Stimulated activated naive CD8-positive, alpha-beta T cell treated with anti-CD3 and anti-CD28 coated beads, Interleukin-15, amount 100 ng/mL, for 72 hours (primary cell): ENCODE measurements around the gene PPP1CB.

Source experiments
- ATAC-seq: fragments of 150-1000 bp; cut with Tn5 transposase; 2 replicates; pipeline ENCODE4 v1.10.0; 2021; ENCODE audit warnings: mild to moderate bottlenecking, moderate library complexity
- DNase-seq, 2 donors: peaks; one replicate each; pipeline ENCODE4 v3.0.0; 2021 to 2022
- H3K27ac Mint-ChIP-seq, 2 donors: one replicate each; pipeline ENCODE4 v1.8.0; 2022; ENCODE audit warnings: mild to moderate bottlenecking in 2 of 2, mixed read lengths in 2 of 2, moderate library complexity in 2 of 2
- H3K27me3 Mint-ChIP-seq: one replicate; pipeline ENCODE4 v1.8.0; 2022; ENCODE audit warnings: mixed read lengths
- H3K4me1 Mint-ChIP-seq: one replicate; pipeline ENCODE4 v1.8.0; 2022; ENCODE audit warnings: mild to moderate bottlenecking, mixed read lengths
- H3K4me3 Mint-ChIP-seq, 2 donors: one replicate each; pipeline ENCODE4 v1.8.0; 2022; ENCODE audit warnings: mild to moderate bottlenecking in 2 of 2, mixed read lengths in 2 of 2, moderate library complexity in 1 of 2
- H3K9me3 Mint-ChIP-seq, 2 donors: one replicate each; pipeline ENCODE4 v1.8.0; 2022; ENCODE audit warnings: mixed read lengths in 2 of 2

PPP1CB gene

GRCh38 chr2:28751252-28751955 is at the start of gene PPP1CB:
Gene PPP1CB (plus strand): TSS chr2:28751830. CDS start chr2:28752125, 295 bp downstream.
- H3K4me1 Mint-ChIP-seq, result peaks cover 54% of the 10 kb centered on the region
- no peaks in the 10 kb centered on the region for H3K9me3 Mint-ChIP-seq
- peak; percentile 97 to 98 for DNase-seq
- ATAC-seq, result peak; percentile 91
- H3K27ac Mint-ChIP-seq, result peak within 1 kb of the TSS; percentile 96 to 98
- H3K4me3 Mint-ChIP-seq, result peak within 1 kb of the TSS; percentile 93 to 94
- no peaks in the 10 kb centered on the region for H3K27me3 Mint-ChIP-seq

- no peak for DNase-seq
- no peaks in the 10 kb centered on the region for H3K27me3 Mint-ChIP-seq
- no peak overlapping the region for H3K27ac Mint-ChIP-seq
- no peaks in the 10 kb centered on the region for H3K4me1 Mint-ChIP-seq
- no peak overlapping the region for H3K4me3 Mint-ChIP-seq
- no peak for ATAC-seq
- peaks cover 10 to 34% of the 10 kb centered on the region in 2 donors for H3K9me3 Mint-ChIP-seq
Observed at GRCh38 chr2:28702415-28702861, 49.2 kb upstream of the PPP1CB start.

GRCh38 chr2:28702878-28703277 is 48.8 kb upstream of the PPP1CB start:
- peaks cover 10 to 34% of the 10 kb centered on the region in 2 donors for H3K9me3 Mint-ChIP-seq
- no peak for DNase-seq
- H3K4me1 Mint-ChIP-seq, result no peaks in the 10 kb centered on the region
- no peak overlapping the region for H3K27ac Mint-ChIP-seq
- no peaks in the 10 kb centered on the region for H3K27me3 Mint-ChIP-seq
- no peak for ATAC-seq
- no peak overlapping the region for H3K4me3 Mint-ChIP-seq

DNA sequence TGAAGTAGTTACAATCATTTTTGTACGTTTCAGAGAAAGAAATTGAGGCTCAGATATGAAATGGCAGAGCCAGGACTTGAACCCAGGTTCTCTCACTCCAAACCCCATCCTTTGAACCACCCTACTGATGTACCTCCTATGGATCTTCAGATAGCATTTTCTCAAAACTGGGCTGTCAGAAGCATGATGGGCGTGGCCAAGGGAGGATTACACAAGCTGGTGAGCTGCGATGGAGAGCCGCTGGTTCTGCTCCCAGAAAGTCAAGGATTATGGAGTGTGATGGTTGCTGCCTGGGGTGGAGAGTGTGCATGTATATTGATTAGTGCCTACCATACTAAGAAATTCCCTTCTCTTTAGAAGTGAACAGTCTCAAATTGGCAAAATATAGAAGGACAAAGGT is 47.0 kb upstream of the PPP1CB start:
- H3K27ac Mint-ChIP-seq, result peak overlapping the region in 1 of 2 donors; percentile 13
- ATAC-seq, result no peak
- H3K4me3 Mint-ChIP-seq, result no peak overlapping the region
- no peak for DNase-seq
- no peaks in the 10 kb centered on the region for H3K27me3 Mint-ChIP-seq
- no peaks in the 10 kb centered on the region for H3K4me1 Mint-ChIP-seq
- peaks cover 10 to 34% of the 10 kb centered on the region in 2 donors for H3K9me3 Mint-ChIP-seq

DNA sequence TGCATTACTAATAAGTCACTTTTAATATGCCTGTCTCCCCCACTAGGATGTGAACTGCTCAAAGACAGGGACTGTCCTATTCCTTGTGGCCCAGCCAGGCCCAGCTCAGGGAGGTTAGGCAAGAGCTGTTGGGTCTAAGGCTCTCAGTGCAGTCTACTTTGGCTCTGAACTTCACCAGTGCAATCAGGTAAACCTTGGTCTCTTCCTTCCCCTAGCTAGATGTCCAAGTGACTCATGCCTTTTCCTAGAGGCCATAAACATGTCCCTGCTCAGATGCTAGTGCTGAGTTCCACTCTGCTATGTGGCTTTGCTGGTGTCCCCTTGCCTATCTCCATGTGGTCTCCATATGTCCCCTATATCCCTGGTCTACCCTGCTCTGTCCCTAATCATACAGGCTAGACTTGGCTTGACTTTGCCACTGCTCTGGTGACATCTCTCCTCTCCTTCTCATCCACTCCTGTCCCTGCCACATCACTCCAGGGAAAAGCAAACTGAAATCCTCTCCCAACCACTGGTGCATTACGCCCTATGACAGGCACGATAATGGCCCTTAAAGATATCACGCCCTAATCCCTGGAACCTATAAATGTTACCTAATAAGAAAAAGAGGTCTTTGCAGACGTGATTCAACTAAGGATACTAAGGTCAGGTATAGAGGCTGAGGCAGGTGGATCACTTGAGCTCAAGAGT is 45.7 kb upstream of the PPP1CB start:
- no peak overlapping the region for H3K27ac Mint-ChIP-seq
- H3K4me3 Mint-ChIP-seq, result no peak overlapping the region
- H3K4me1 Mint-ChIP-seq, result no peaks in the 10 kb centered on the region

GRCh38 chr2:28707592-28707991 is 44.0 kb upstream of the PPP1CB start:
- no peak for DNase-seq
- no peak for ATAC-seq
- peaks cover 7% of the 10 kb centered on the region for H3K4me1 Mint-ChIP-seq
- H3K27me3 Mint-ChIP-seq, result no peaks in the 10 kb centered on the region
- H3K27ac Mint-ChIP-seq, result no peak overlapping the region
- H3K4me3 Mint-ChIP-seq, result no peak overlapping the region
- H3K9me3 Mint-ChIP-seq, result peaks cover 5 to 28% of the 10 kb centered on the region in 2 donors

More for the DNA sequence above, 45.7 kb upstream of the PPP1CB start:
- Mint-ChIP-seq H3K27me3 (no peaks in the 10 kb centered on the region), H3K9me3 (peaks cover 10 to 34% of the 10 kb centered on the region in 2 donors)
- DNase-seq (no peak), ATAC-seq (no peak)

GRCh38 chr2:28709101-28709500 is 42.5 kb upstream of the PPP1CB start:
- ATAC-seq, result no peak
- peaks cover 13% of the 10 kb centered on the region for H3K4me1 Mint-ChIP-seq
- no peaks in the 10 kb centered on the region for H3K27me3 Mint-ChIP-seq
- H3K27ac Mint-ChIP-seq, result peak overlapping the region in 1 of 2 donors; percentile 23
- DNase-seq, result no peak
- no peak overlapping the region for H3K4me3 Mint-ChIP-seq
- peaks cover 5 to 27% of the 10 kb centered on the region in 2 donors for H3K9me3 Mint-ChIP-seq

- H3K4me1 Mint-ChIP-seq, result peaks cover 16% of the 10 kb centered on the region
Observed at GRCh38 chr2:28710545-28710944, 41.1 kb upstream of the PPP1CB start.

GRCh38 chr2:28713577-28714298 is 37.9 kb upstream of the PPP1CB start:
- H3K27me3 Mint-ChIP-seq, result no peaks in the 10 kb centered on the region
- peak overlapping the region; percentile 96 to 98 for H3K27ac Mint-ChIP-seq
- H3K9me3 Mint-ChIP-seq, result no peaks in the 10 kb centered on the region
- H3K4me1 Mint-ChIP-seq, result peaks cover 33% of the 10 kb centered on the region
- H3K4me3 Mint-ChIP-seq, result peak overlapping the region; percentile 7 to 26
- DNase-seq, result no peak
- peak; percentile 76 for ATAC-seq

More at GRCh38 chr2:28710545-28710944, 41.1 kb upstream of the PPP1CB start:
- H3K27me3 Mint-ChIP-seq, result no peaks in the 10 kb centered on the region
- DNase-seq (no peak), ATAC-seq (no peak)
- H3K4me3 Mint-ChIP-seq, result no peak overlapping the region
- H3K9me3 Mint-ChIP-seq, result peaks cover 5 to 16% of the 10 kb centered on the region in 2 donors
- H3K27ac Mint-ChIP-seq, result no peak overlapping the region

DNA sequence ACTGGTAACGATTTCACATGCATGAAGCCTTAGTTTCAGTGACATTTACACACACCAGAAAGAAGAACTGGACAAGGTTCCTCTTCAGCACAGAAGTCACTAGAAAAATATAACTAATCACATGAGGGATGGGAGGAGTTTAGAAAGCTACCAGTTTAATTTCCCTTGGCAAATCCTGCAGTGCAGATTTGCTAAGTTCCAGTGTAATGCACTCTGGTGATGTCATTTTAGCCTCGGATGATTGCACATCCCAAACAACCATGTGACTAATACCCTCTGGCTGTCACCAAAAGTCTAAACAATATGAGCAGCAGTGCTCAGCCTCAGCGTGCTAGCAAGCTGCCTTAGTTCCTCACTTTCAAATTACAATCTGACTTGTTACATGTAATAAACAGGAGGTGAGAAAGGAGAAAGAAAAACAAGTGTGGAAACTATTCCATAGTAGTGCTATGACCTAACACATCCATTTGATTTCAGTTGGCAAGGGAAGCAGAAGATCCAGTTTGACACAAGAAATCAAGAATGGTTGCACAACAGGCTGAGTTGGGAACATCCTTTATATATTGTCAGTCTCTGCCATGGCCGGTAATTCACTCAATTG is 35.3 kb upstream of the PPP1CB start:
- no peak for ATAC-seq
- Mint-ChIP-seq H3K27me3 (no peaks in the 10 kb centered on the region), H3K4me1 (peaks cover 33% of the 10 kb centered on the region), H3K27ac (no peak overlapping the region), H3K9me3 (no peaks in the 10 kb centered on the region), H3K4me3 (no peak overlapping the region)
- DNase-seq, result no peak

GRCh38 chr2:28717339-28717758 is 34.3 kb upstream of the PPP1CB start:
- H3K9me3 Mint-ChIP-seq, result no peaks in the 10 kb centered on the region
- H3K4me3 Mint-ChIP-seq, result no peak overlapping the region
- peak overlapping the region in 1 of 2 donors; percentile 10 for H3K27ac Mint-ChIP-seq
- peaks cover 26% of the 10 kb centered on the region for H3K4me1 Mint-ChIP-seq
- DNase-seq, result no peak
- H3K27me3 Mint-ChIP-seq, result no peaks in the 10 kb centered on the region
- no peak for ATAC-seq

- Mint-ChIP-seq H3K4me1 (peaks cover 22% of the 10 kb centered on the region), H3K9me3 (no peaks in the 10 kb centered on the region), H3K27me3 (no peaks in the 10 kb centered on the region), H3K27ac (no peak overlapping the region), H3K4me3 (no peak overlapping the region)
- DNase-seq (no peak), ATAC-seq (no peak)
Observed at GRCh38 chr2:28720345-28720744, 31.3 kb upstream of the PPP1CB start.

- Mint-ChIP-seq H3K27me3 (no peaks in the 10 kb centered on the region), H3K27ac (no peak overlapping the region), H3K4me1 (peaks cover 11% of the 10 kb centered on the region), H3K9me3 (no peaks in the 10 kb centered on the region), H3K4me3 (no peak overlapping the region)
- DNase-seq (no peak), ATAC-seq (no peak)
Observed at GRCh38 chr2:28721601-28722191, 29.9 kb upstream of the PPP1CB start.

- no peaks in the 10 kb centered on the region for H3K27me3 Mint-ChIP-seq
- no peak for ATAC-seq
Observed at GRCh38 chr2:28725021-28725711, 26.5 kb upstream of the PPP1CB start.

More at GRCh38 chr2:28725021-28725711, 26.5 kb upstream of the PPP1CB start:
- H3K4me1 Mint-ChIP-seq, result peaks cover 6% of the 10 kb centered on the region
- no peak overlapping the region for H3K27ac Mint-ChIP-seq
- no peak overlapping the region for H3K4me3 Mint-ChIP-seq
- H3K9me3 Mint-ChIP-seq, result no peaks in the 10 kb centered on the region
- no peak for DNase-seq
